WI38 (cell line): ENCODE results near the gene KRTAP5-2.

Experiments
- H3K4me3 ChIP-seq: 2 replicates; pipeline ENCODE4 v1.5.1; 2011; ENCODE audit warnings: low read depth, mild to moderate bottlenecking, control low read depth, low read length
- TF ChIP-seq, protein P1 (sequence below): IDR thresholded peaks from 2 replicates; pipeline ENCODE4 v1.5.1; 2012; ENCODE audit warnings: low read depth, mild to moderate bottlenecking, control low read depth, low read length

The KRTAP5-2 gene

DNA sequence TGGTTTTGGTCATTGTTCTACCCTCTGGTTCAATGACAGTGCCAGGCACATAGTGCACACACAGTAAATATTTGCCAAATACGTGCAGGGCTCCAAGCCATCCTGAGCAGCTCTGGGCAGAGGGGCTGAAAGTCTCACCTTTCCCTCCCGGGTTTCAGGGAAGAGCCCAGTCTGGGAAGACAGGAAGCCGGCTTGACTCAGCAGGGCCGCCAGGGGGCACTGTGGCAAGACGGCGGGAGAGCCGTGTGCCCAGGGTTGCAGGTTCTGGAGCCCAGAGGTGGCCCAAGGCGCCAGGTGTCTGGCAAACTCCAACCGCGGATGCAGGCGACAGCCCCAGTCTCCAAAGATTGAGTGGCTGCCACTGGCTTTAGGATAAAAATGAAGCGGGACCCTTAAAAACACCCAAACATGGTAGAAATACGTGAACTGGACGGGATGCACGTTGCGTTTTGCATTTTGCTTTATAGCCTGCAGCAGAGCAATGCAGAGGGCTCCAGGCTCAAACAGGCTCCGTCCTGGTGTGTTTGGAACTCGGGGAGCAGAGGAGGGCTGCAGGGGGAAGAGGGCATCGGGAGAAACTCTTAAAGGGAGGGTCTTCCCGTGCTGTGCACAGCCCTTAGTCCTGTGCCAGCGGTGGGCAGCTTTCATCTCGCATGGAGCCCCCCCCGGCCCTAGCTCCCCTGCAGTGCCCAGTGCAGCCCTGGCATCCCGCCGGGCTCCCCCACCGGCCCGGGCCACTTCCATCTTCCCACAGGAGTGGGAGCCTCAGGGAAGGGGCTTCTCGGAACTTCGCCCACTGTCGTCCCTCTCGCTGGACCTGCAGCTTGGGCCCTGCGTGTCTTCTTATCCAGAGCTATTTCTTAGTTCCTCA is 42.2 kb upstream of the KRTAP5-2 start:
- no peak overlapping the region for H3K4me3 ChIP-seq
- TF ChIP-seq, protein P1, sequence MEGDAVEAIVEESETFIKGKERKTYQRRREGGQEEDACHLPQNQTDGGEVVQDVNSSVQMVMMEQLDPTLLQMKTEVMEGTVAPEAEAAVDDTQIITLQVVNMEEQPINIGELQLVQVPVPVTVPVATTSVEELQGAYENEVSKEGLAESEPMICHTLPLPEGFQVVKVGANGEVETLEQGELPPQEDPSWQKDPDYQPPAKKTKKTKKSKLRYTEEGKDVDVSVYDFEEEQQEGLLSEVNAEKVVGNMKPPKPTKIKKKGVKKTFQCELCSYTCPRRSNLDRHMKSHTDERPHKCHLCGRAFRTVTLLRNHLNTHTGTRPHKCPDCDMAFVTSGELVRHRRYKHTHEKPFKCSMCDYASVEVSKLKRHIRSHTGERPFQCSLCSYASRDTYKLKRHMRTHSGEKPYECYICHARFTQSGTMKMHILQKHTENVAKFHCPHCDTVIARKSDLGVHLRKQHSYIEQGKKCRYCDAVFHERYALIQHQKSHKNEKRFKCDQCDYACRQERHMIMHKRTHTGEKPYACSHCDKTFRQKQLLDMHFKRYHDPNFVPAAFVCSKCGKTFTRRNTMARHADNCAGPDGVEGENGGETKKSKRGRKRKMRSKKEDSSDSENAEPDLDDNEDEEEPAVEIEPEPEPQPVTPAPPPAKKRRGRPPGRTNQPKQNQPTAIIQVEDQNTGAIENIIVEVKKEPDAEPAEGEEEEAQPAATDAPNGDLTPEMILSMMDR = peak; percentile 91

DNA sequence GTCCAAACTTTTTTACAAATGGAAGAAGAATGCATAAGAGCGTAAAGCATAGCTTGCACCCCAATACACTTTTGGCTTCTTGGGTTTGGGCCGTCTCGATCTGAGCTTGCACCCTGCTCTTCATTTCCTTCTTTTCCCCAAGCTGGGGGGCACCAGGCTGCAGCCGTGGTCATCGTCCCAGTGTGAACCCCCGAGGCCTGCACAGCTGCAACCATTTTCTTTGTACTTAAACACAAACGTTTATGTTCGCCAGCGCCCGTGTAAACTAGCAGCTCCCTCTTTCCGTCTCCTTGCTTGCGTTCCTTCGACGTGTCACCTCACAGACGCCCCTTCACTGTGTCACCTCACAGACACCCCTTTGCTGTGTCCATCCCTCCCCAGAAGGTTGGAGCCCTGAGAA is 41.6 kb upstream of the KRTAP5-2 start:
- H3K4me3 ChIP-seq = no peak overlapping the region
- TF ChIP-seq, protein P1 = no peak

DNA sequence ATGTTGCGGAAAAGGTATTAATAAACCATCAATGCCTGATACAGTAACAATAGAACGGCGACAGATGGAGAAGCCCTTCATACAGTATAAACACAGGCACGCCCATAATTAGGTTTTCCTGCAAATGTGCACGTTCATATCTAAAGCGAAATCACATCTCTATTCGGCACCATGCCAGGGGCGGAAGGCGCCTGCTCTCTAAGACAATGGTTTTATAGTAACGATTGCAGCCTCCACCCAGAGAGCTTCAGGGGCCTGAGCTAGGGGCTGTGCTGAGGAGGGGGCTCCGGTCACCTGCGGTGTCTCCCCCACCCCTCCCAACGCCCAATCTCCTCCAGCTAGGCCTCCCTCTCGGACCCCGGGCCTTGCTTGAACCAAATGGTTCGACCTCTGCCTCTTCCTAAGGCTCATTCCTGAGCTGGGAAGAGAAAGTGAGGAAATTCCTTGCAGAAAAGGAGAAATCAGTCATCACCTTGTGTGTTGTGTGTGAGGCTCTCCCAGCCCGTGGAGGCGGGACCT is 41.1 kb upstream of the KRTAP5-2 start:
- H3K4me3 ChIP-seq = no peak overlapping the region
- TF ChIP-seq, protein P1 = no peak

DNA sequence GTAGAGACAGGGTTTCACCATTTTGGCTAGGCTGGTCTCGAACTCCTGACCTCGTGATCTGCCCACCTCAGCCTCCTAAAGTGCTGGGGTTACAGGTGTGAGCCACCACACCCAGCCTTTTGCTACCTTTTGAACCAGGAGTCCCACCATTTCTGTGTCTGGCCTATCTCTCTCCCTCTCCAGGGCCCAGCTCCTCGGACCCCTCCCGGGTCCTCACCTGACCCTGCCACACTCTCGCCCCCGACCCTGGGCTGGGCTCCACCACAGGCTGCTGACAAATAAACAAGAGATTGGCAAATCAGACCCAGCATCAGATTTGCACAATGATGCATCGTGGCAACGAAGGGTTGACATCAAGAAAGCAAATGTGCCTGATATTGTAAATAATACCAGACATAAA is 40.2 kb upstream of the KRTAP5-2 start:
- no peak overlapping the region for H3K4me3 ChIP-seq
- TF ChIP-seq, protein P1 = no peak

DNA sequence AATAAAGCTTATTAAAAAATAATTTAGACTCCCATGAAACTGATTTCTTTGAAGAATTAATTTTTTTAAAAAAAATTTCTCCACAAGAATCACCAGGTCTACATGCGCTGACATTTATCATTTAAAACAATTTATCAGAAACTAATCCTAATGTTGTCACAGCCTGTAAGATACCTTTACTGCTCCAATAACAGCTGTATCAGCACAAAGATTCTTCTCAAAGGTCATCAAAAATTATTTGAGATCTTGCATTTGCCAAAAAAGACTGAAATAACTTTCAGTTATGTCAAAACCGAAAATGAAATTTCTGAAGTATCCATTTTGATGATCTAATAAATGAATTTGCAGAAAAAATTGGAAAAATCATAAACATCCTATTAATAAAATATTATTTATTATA is 39.5 kb upstream of the KRTAP5-2 start:
- no peak overlapping the region for H3K4me3 ChIP-seq
- TF ChIP-seq, protein P1 = no peak

DNA sequence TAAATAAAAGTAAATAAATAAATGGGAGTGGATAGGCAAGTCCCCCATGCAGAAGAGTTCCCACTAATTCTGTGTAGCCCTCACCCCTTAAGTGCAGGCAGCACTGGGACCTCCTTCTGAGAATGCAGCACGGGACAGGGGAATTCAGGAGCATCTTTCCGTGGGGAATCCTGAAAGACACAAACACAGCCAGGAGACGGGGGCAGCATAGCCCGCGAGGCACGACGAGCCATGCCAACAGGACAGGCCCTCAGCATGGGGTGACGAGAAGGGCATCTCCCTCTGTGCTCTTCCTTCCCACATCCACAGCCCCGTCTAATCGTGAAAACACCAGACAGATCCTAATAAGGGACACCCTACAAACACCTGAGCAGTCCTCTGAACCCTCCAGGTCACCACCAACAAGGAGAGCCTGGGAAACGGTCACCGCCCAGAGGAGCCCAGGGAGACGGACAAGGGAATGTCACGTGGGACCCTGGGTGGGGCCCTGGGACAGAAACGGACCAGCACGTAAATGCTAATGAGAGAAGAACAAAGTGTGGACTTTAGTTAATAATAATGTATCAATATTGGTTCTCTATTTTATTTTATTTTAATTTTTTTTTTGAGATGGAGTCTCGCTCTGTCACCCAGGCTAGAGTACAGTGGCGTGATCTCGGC is 38.3 kb upstream of the KRTAP5-2 start:
- no peak overlapping the region for H3K4me3 ChIP-seq

More for the DNA sequence above, 38.3 kb upstream of the KRTAP5-2 start:
- TF ChIP-seq, protein P1 = no peak
